Erythroblast (primary cell): Measurements from ENCODE around the gene EHD2.

Source experiments
- GATA1 ChIP-seq: IDR thresholded peaks from 2 replicates; pipeline ENCODE4 v1.6.1; 2011; ENCODE audit warnings: low read depth, mild to moderate bottlenecking, control low read depth, low read length, moderate library complexity
- POLR2A ChIP-seq: IDR thresholded peaks from 2 replicates; pipeline ENCODE4 v1.6.1; 2011; ENCODE audit warnings: mild to moderate bottlenecking, low read length

- TF ChIP-seq POLR2A (no peak), GATA1 (no peak)
These were observed 13.2 kb downstream of the EHD2 start for GRCh38 chr19:47726467-47726866.
